Measurements from ENCODE around the gene DUSP28.

DNA sequence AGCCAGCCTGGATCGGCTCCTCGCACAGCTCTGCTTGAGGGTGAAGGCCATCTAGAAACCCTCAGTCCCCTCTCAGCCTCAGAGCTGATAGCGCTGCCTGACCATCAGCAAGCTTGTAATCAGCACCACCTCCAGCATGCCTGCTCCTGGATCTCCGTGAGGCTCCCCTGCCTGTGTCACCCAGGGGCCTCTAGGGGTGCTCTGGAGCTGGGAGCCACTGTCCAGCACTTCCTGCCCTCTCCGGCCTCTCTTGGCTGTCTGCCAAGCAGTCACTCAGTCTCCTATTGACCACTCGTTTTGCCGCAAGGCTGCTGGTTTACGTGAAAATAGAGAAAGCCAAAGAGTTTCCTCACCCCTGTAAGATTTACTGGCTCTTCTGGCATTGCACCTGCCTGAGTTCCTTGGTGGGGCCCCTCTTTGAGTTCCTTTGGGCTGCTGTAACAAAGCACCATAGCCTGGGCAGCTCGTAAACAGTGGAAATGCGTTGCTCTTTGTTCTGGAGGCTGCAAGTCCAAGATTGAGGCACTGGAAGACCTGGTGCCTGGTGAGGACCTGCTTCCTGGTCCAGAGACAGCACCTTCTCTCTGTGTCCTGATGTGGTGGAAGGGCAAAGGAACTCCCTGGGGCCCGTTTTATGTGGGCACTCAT, 44.3 kb downstream of the DUSP28 start:
- TF ChIP-seq, protein P1, sequence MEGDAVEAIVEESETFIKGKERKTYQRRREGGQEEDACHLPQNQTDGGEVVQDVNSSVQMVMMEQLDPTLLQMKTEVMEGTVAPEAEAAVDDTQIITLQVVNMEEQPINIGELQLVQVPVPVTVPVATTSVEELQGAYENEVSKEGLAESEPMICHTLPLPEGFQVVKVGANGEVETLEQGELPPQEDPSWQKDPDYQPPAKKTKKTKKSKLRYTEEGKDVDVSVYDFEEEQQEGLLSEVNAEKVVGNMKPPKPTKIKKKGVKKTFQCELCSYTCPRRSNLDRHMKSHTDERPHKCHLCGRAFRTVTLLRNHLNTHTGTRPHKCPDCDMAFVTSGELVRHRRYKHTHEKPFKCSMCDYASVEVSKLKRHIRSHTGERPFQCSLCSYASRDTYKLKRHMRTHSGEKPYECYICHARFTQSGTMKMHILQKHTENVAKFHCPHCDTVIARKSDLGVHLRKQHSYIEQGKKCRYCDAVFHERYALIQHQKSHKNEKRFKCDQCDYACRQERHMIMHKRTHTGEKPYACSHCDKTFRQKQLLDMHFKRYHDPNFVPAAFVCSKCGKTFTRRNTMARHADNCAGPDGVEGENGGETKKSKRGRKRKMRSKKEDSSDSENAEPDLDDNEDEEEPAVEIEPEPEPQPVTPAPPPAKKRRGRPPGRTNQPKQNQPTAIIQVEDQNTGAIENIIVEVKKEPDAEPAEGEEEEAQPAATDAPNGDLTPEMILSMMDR (IDR thresholded peaks at IDR 0.05) = peak; percentile 77
- TF ChIP-seq TCF7L2 (IDR thresholded peaks at IDR 0.05; ENCODE audit: low read depth, low read length) = no peak
- no peak for TF ChIP-seq SIN3A (IDR thresholded peaks at IDR 0.05; ENCODE audit: borderline replicate concordance, insufficient read depth, low read depth, low read length)
- TF ChIP-seq POLR2AphosphoS5 (IDR thresholded peaks at IDR 0.05; ENCODE audit: low read depth, low read length) = no peak
- peak; percentile 69 to 82 for TF ChIP-seq REST (IDR thresholded peaks at IDR 0.05; ENCODE audit: insufficient read depth in 1 of 2, low read depth in 2 of 2, low read length in 1 of 2)

Measured in Panc1 (cell line).